Cardiac fibroblast (primary cell): ENCODE data around the gene MYH10.

ENCODE experiments used
- DNase-seq, 2 donors: peaks; one replicate each; pipeline versions ENCODE4 v3.0.0 to v3.0.0-alpha.2; 2010; ENCODE audit warnings: low read depth in 2 of 2
- H3K4me3 ChIP-seq, 2 donors: replicated peaks in 1 of 2; 1 replicate in 1 of 2; 2 replicates in 1 of 2; pipeline ENCODE4 v1.5.1; 2011; ENCODE audit warnings: low read depth in 2 of 2, low read length in 2 of 2, mild to moderate bottlenecking in 2 of 2, moderate library complexity in 1 of 2
- TF ChIP-seq, protein P1 (sequence below): IDR thresholded peaks from one replicate; pipeline ENCODE4 v1.5.1; 2011; ENCODE audit warnings: low read depth, mild to moderate bottlenecking, low read length, inconsistent platforms

MYH10 gene

DNA sequence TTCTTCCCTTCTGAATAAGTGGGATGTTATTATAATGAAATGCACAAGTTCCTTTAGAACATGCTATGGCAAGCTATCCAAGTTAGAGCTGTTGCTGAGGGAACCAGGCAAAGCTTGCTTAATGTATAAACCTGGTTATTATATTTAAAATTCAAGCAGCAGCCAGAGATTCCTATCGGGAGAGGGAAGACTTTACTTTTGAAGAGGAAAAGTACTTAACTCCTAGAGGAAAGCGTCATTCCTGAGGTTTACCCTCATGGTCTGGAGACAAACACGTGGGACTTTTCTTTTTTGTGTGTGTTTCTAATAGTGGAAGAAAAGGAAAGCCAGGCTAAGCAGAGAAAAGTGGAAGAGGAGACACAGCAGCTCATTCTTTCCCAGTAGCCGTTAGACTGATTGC is 39.9 kb upstream of the MYH10 start:
- TF ChIP-seq, protein P1, sequence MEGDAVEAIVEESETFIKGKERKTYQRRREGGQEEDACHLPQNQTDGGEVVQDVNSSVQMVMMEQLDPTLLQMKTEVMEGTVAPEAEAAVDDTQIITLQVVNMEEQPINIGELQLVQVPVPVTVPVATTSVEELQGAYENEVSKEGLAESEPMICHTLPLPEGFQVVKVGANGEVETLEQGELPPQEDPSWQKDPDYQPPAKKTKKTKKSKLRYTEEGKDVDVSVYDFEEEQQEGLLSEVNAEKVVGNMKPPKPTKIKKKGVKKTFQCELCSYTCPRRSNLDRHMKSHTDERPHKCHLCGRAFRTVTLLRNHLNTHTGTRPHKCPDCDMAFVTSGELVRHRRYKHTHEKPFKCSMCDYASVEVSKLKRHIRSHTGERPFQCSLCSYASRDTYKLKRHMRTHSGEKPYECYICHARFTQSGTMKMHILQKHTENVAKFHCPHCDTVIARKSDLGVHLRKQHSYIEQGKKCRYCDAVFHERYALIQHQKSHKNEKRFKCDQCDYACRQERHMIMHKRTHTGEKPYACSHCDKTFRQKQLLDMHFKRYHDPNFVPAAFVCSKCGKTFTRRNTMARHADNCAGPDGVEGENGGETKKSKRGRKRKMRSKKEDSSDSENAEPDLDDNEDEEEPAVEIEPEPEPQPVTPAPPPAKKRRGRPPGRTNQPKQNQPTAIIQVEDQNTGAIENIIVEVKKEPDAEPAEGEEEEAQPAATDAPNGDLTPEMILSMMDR, result no peak
- H3K4me3 ChIP-seq, result no peak overlapping the region
- no peak for DNase-seq

DNA sequence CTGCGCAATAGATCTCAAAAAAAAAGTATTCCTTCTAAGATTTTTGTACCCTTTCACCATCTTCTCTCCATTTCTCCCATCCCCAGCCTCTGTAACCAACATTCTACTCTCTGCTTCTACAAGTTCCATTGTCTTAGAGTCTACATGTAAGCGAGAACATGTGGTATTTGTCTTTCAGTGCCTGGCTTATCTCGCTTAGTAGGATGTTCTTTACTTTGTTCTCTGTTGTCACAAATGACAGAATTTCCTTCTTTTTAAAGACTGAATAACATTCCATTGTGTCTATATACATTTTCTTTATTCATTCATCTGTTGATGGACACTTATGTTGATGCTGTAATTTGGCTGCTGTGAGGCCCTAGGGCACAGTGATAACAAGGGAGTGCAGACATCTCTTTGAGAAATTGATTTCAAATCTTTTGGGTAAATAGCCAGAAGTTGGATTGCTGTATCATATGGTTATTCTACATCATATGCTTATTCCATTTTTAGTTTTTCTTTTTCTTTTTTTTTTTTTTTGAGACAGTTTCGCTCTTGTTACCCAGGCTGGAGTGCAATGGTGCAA is 37.7 kb upstream of the MYH10 start:
- peak in 1 of 2 donors; percentile 49 for DNase-seq
- TF ChIP-seq, protein P1, result no peak

DNA sequence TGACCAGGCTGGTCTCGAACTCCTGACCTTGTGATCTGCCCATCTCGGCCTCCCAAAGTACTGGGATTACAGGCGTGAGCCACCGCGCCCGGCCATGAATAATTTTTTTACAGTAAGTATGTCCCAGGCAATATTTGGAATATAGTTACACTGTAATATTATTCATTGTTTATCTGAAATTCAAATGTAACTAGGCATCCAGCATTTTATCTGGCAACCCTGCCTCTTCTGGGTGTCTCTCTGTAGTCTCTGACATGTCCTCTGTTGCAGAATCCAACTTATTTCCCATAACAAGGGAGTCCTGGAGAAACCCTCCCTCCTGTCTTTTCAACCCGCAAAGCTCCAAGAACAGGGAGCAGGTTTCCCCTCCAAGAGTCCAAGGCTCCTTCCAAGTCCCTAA is 36.9 kb upstream of the MYH10 start:
- TF ChIP-seq, protein P1, result no peak
- no peak for DNase-seq
- no peak overlapping the region for H3K4me3 ChIP-seq

More for the DNA sequence above, 37.7 kb upstream of the MYH10 start:
- no peak overlapping the region for H3K4me3 ChIP-seq

DNA sequence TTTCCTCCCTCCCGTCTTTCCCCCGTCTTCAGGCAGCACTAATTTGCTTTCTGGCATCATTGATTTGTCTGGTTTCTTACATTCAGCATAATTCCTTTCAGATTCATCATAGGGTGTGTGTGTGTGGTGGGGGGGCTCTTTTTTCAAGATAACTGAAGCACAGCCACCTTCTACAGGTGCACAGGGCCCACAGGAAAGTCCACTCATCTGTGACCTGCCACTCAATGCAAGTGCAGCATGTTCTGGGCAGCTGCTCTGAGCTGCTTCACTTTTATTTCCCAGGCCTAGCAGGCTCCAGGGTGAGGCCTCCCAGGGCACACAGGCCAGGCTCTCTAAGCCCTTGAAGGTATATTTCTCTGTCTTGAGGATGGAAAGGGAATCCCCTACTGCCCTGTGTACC is 35.2 kb upstream of the MYH10 start:
- TF ChIP-seq, protein P1, result no peak
- no peak overlapping the region for H3K4me3 ChIP-seq
- DNase-seq, result no peak

DNA sequence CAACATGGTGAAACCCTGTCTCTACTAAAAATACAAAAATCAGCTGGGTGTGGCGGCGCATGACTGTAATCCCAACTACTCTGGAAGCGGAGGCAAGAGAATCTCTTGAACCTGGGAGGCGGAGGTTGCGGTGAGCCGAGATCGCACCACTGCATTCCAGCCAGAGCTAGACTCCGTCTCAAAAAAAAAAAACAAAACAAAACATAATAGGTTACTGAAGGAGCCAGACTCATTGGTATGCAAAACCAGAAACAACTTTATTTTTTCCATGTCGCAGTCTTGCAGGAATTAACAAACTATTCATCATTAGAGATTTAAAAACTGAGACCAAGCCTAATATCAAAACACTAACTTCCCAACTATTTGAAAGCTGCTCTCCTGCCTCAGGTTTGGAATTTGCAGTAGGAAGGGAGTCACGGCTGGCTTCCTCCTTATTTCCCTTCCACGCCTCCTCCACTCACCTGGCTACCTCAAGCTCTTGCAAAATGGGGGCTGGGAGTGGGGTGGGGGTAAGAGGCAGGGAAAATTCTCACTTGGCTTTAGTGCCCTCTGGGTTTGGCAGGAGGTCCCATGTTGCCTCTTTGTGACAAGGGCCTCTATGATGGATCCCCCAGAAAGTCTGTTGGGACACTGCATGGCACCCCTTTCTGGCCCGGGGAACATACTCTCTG is 34.1 kb upstream of the MYH10 start:
- no peak overlapping the region for H3K4me3 ChIP-seq
- DNase-seq, result no peak
- TF ChIP-seq, protein P1, result no peak

DNA sequence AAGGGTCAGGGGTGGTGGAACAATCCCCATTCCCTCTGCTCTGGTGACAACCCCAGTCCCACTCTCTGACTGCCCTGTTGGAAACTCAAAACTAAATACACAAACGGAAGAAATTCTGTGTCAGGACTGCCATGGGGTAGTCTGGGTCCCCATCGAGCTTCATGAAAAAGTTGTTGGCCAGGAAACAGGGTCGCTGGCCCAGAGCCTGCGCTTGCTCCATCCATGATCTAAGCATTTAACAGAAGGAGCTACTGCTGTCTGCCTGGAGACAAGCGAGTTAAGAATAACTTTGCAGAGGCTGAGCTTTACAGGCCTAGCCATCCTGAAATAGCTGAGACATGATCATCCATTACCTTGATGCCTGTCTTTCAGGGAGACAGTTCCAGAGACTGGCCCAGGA is 32.4 kb upstream of the MYH10 start:
- no peak for DNase-seq
- TF ChIP-seq, protein P1, result no peak
- H3K4me3 ChIP-seq, result no peak overlapping the region
